ENCODE results near the gene PSMD1. TPM values are rescaled to one million over a fixed set of nuclear protein-coding genes. Genes with fewer than 3 reads are reported as not detected.

The PSMD1 gene
- total RNA-seq, 4 donors from 2014 or later, result 47.3 to 55.2 (median 52.3) TPM

DNA sequence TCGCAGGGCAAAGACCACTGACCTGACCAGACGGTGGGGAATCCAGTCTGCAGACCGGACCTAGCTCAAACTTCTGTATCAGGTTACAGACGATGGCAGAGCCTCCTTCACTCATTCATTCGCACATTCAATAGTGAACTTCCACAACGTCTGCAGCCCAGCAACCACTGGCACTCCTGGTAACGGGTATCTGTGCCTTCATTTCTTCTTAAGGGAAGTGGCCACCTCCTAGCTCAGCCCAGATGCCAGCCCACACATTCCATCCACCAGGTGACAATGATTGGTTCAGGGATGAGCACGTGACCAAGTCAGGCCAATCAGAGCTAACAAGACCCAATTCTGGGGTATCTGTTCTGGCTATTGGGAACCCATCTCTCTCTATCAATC lies 125.8 kb downstream of the PSMD1 start:
- TF ChIP-seq POLR2AphosphoS5 (IDR thresholded peaks at IDR 0.05) (no peak), POLR2A (IDR thresholded peaks at IDR 0.05; ENCODE audit: low read depth) (no peak), EP300 (IDR thresholded peaks at IDR 0.05) (no peak)
- TF ChIP-seq, protein P1, sequence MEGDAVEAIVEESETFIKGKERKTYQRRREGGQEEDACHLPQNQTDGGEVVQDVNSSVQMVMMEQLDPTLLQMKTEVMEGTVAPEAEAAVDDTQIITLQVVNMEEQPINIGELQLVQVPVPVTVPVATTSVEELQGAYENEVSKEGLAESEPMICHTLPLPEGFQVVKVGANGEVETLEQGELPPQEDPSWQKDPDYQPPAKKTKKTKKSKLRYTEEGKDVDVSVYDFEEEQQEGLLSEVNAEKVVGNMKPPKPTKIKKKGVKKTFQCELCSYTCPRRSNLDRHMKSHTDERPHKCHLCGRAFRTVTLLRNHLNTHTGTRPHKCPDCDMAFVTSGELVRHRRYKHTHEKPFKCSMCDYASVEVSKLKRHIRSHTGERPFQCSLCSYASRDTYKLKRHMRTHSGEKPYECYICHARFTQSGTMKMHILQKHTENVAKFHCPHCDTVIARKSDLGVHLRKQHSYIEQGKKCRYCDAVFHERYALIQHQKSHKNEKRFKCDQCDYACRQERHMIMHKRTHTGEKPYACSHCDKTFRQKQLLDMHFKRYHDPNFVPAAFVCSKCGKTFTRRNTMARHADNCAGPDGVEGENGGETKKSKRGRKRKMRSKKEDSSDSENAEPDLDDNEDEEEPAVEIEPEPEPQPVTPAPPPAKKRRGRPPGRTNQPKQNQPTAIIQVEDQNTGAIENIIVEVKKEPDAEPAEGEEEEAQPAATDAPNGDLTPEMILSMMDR (IDR thresholded peaks at IDR 0.05), result no peak
- intact Hi-C loops (cut with DNase I), result no loop called here
- peaks cover 18 to 38% (median 23%) of the 10 kb centered on the region in 4 donors for H3K4me1 ChIP-seq

DNA sequence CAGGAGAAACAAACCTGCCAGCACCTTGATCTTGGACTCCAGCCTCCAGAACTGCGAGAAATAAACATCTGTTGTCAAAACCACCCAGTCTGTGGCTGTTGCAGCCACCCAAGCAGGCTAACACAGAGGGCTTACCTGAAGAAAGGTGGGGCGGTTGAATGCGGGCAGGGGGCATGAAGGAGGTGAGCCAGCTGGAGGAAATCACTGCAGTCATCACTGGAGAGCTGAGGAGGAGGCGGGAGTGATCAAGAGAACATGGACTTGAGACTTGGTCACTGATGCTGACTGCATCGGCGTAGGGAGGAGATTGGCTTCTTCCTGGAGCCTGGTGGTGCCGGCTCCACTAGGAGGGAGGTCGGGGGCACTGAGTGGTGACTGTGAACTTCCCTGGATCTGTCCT lies 127.2 kb downstream of the PSMD1 start:
- WGBS, result 94% methylated on average over 8 of the region's 8 CpGs
- intact Hi-C loops (cut with DNase I), result no loop called here

More for the DNA sequence above, 125.8 kb downstream of the PSMD1 start:
- Histone ChIP-seq H3K27ac (replicated peaks in 1 of 4) (peak overlapping the region in 1 of 4 donors; percentile 3), H3K27me3 (no peaks in the 10 kb centered on the region), H3K36me3 (no peaks in the 10 kb centered on the region), H3K4me3 (no peak overlapping the region), H3K9me3 (no peaks in the 10 kb centered on the region)
- DNase-seq (ENCODE audit: extremely low spot score), result no peak
- WGBS, result 91% methylated on average over 8 of the region's 8 CpGs

DNA sequence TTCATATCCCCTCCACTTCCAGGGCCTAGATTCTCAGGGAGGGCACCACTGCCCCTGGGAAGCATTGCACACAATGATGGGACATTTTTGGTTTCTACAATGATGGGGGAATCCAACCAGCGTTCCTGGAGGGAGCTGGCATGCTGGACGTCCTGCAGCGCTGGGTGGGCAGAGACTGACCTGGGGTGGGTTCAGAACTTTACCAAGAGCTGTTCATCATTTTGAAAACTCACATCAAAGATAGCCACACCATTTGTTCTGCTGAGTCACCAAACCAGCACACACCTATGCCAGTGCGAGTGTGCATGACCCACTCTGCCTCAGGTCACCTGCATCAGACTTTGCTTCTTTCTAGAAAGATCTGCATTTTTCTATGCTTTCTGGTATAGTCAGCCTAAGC lies 127.7 kb downstream of the PSMD1 start:
- H3K9me3 ChIP-seq, result no peaks in the 10 kb centered on the region
- DNase-seq (ENCODE audit: extremely low spot score), result no peak
- 96% methylated on average over 4 of the region's 4 CpGs for WGBS
- intact Hi-C loops (cut with DNase I), result no loop called here
- H3K4me3 ChIP-seq, result no peak overlapping the region
- no peaks in the 10 kb centered on the region for H3K27me3 ChIP-seq
- TF ChIP-seq POLR2AphosphoS5 (IDR thresholded peaks at IDR 0.05) (no peak), POLR2A (IDR thresholded peaks at IDR 0.05; ENCODE audit: low read depth) (no peak), EP300 (IDR thresholded peaks at IDR 0.05) (no peak)
- TF ChIP-seq, protein P1 (IDR thresholded peaks at IDR 0.05), result no peak
- no peaks in the 10 kb centered on the region for H3K36me3 ChIP-seq
- peaks cover 20 to 56% (median 32%) of the 10 kb centered on the region in 4 donors for H3K4me1 ChIP-seq
- no peak overlapping the region for H3K27ac ChIP-seq (replicated peaks in 1 of 4)

More for the DNA sequence above, 127.2 kb downstream of the PSMD1 start:
- Histone ChIP-seq H3K4me1 (peaks cover 20 to 51% (median 28%) of the 10 kb centered on the region in 4 donors), H3K4me3 (no peak overlapping the region), H3K27me3 (no peaks in the 10 kb centered on the region), H3K36me3 (no peaks in the 10 kb centered on the region), H3K9me3 (no peaks in the 10 kb centered on the region), H3K27ac (replicated peaks in 1 of 4) (no peak overlapping the region)
- no peak for DNase-seq (ENCODE audit: extremely low spot score)
- no peak for TF ChIP-seq POLR2AphosphoS5 (IDR thresholded peaks at IDR 0.05)

DNA sequence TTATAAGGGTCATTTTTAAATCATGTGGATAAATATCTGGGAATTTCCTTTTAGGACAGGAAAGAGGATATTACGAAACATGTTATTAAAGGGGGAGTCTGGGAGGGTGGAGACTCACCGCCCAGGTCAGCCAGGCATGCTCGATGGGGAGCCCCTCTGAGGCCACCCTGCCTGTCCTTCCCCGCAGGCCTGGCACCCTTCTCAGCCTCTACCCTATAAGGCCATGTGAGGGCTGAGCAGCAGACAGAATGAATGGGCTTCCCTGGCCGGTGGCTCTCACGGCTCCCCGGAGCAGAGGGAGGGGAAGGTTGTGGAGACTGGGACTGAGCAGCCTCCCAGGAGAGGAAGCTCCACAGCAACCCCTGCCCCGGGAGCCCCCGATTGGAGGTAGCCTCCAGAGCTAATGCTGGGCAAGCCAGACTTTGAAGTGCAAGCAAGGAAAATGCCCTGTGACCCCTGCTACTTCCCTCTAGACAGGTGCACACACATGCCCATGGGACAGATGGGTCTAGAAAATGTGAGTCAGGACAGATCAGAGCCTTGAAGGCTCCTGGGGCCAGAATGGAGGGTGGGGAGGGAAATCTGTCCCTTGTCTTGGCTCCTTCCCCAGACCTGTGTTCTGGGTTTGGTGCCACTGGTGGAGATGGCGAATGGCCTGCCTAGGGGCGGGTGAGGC lies 128.5 kb downstream of the PSMD1 start:
- H3K36me3 ChIP-seq, result no peaks in the 10 kb centered on the region
- H3K27me3 ChIP-seq, result no peaks in the 10 kb centered on the region
- intact Hi-C loops (cut with DNase I), result no loop called here
- H3K9me3 ChIP-seq, result no peaks in the 10 kb centered on the region
- DNase-seq (ENCODE audit: extremely low spot score), result no peak
- H3K4me1 ChIP-seq, result peaks cover 17 to 64% (median 41%) of the 10 kb centered on the region in 4 donors
- peak overlapping the region in 3 of 4 donors; percentile 13 to 57 (median 46) for H3K27ac ChIP-seq (replicated peaks in 1 of 4)
- TF ChIP-seq EP300 (IDR thresholded peaks at IDR 0.05), result no peak
- no peak for TF ChIP-seq POLR2AphosphoS5 (IDR thresholded peaks at IDR 0.05)
- TF ChIP-seq POLR2A (IDR thresholded peaks at IDR 0.05; ENCODE audit: low read depth), result no peak
- TF ChIP-seq, protein P1 (IDR thresholded peaks at IDR 0.05), result no peak
- no peak overlapping the region for H3K4me3 ChIP-seq
- WGBS, result 58% methylated on average over 8 of the region's 11 CpGs

DNA sequence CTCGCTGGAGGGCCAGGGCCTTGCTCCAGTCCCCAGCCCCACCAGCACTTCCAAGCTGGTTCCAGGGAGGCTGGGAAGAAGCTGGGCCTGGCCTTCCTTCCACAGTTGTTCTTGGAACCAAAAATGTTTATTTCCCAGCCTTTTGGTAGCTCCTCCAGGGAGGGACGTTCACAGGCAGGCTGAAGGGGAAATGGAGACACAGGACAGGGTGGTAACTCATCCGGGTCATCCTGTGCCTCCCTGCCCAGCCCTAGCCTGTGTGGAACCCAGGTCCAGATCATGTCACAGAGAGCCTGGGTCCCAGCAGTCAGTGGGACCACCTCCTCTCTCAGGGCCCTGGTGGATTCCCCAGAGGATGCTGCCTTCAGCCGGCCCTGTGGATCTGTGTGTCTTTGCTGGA lies 129.2 kb downstream of the PSMD1 start:
- Histone ChIP-seq H3K36me3 (no peaks in the 10 kb centered on the region), H3K27me3 (no peaks in the 10 kb centered on the region), H3K9me3 (no peaks in the 10 kb centered on the region), H3K27ac (replicated peaks in 1 of 4) (peak overlapping the region in 3 of 4 donors; percentile 13 to 57 (median 46)), H3K4me3 (no peak overlapping the region), H3K4me1 (peaks cover 18 to 71% (median 48%) of the 10 kb centered on the region in 4 donors)
- DNase-seq (ENCODE audit: extremely low spot score), result no peak
- 79% methylated on average over 3 of the region's 4 CpGs for WGBS
- no peak for TF ChIP-seq POLR2AphosphoS5 (IDR thresholded peaks at IDR 0.05)
- TF ChIP-seq, protein P1 (IDR thresholded peaks at IDR 0.05), result no peak
- intact Hi-C loops (cut with DNase I), result no loop called here

Data from esophagus muscularis mucosa (tissue), 4 donors.